Cardiac septum (tissue), 1 donor: ENCODE results near the gene FCGR2B. TPM values are rescaled to one million over a fixed set of nuclear protein-coding genes. Genes with fewer than 3 reads are reported as not detected.
"Not testable (repeated sequence)": the region's sequence is repeated elsewhere in the genome, so short reads cannot be mapped to it uniquely, and the experiment has no call there.

Experiments used
- DNase-seq: peaks from one replicate; pipeline ENCODE4 v3.0.0-alpha.2; 2020; ENCODE audit warnings: low spot score
- intact Hi-C: fragments of 100-400 bp; cut with DNase I; formaldehyde crosslinking; loops from one replicate; pipeline ENCODE4 v1.14.0; 2022
- total RNA-seq: library from RNA; stranded (reverse); fragmentation: NEBNext Ultra II Directional; extraction: Animal tissue kit (Norgen Biotek cat#: 25700); gene quantifications from one replicate; pipeline ENCODE4 v1.2.1, GENCODE V29; 2021
- donor health status: DM: no; HTN: no; CAD: no.

Gene FCGR2B
- total RNA-seq, 1 donor from 2014 or later: 5.6 TPM

DNA sequence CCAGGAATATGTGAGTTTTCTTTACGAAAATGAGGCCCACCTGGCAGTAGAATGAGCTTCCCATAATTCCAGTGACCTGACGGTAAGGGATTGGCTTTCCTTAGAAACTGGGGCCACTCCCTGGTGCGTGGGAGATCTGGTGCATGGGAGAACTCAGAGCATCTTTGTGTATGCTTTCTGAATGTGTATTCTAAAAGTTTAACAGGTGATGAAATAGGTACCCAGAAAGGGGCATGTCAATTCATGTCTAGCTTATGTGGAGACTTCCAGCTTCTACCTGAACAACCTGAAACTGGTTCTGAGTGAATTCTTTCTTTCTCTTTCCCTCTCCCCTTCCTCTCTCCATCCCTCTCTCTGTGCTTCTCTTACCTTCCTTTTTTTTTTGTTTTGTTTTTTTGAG lies 28.9 kb downstream of the FCGR2B start:
- intact Hi-C loops: no loop called here
- no peak for DNase-seq

DNA sequence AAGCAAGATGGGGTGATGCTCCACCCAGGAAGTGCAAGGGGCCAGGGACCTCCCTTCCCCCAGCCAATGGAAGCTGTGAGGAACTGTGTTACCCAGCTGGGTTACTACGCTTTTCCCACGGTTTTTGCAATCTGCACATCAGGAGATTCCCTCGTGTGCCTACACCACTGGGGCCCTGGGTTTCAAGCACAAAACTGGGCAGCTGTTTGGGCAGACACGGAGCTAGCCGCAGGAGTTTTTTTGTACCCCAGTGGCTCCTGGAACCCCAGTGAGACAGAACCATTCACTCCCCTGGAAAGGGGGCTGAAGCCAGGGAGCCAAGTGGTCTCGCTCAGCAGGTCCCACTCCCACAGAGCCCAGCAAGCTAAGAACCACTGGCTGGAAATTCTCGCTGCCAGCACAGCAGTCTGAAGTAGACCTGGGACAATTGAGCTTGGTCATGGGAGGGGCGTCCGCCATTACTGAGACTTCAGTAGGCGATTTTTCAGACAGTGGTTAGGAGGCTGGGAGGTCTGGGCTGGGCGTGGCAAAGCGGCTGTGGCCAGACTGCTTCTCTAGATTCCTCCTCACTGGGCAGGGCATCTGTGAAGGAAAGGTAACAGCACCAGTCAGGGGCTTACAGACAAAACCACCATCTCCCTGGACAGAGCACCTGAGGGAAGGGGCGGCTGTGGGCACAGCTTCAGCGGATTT lies 30.2 kb downstream of the FCGR2B start:
- intact Hi-C loops, DNase-seq: not testable (repeated sequence)

DNA sequence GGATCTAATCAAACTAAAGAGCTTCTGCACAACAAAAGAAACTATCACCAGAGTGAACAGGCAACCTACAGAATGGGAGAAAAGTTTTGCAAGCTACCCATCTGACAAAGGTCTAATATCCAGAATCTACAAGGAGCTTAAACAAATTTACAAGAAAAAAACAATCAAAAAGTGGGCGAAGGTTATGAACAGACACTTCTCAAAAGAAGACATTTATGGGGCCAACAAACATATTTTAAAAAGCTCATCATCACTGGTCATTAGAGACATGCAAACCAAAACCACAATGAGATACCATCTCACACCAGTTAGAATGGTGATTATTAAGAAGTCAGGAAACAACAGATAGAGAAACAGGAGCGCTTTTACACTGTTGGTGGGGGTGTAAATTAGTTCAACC lies 35.4 kb downstream of the FCGR2B start:
- intact Hi-C loops, DNase-seq: not testable (repeated sequence)

DNA sequence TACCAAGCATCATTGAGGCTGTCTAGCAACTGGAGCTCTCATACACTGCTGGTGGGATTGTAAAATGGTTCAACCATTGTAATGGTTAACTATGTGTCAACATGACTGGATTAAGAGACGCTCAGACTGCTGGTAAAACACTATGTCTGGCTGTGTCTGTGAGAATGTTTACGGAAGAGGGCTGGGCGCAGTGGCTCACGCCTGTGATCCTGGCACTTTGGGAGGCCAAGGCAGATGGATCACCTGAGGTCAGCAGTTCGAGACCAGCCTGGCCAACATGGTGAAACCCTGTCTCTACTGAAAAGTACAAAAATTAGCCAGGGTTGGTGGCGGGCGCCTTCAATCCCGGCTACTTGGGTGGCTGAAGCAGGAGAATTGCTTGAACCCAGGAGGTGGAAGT lies 39.3 kb downstream of the FCGR2B start:
- intact Hi-C loops: no loop called here
- no peak for DNase-seq

DNA sequence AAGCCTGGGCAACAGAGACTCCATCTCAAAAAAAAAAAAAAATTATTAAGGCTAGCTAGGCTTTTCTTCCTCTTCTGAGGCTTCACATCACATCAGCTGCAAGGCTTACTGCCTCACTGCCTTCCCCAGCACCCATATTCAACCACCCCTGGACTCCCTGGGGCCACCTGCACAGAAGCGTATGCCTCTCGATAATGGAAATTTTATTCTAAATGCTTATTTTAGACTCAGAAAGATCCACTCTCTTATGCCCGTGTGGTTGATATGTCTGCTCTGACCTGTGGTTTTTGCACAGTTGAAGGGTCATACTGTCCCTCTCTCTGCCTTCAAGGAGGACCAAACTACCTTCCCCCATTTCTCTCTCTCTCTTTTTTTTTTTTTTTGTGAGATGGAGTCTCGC lies 42.6 kb downstream of the FCGR2B start:
- intact Hi-C loops: no loop called here
- no peak for DNase-seq

DNA sequence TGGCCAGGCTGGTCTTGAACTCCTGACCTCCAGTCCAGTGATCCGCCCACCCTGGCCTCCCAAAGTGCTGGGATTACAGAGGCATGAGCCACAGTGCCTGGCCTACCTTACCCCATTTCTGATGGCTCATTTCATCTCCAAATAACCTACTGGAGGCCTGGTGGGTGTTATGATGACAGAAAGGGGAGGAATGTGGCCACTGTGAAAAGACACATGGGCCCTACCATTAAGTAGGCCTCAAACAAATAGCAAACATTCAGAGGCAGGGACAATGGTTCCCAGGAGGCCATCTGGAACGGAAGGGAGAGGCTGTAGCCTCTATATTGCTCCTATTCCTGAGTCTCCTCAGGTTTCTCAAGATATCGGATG lies 43.2 kb downstream of the FCGR2B start:
- no peak for DNase-seq
- intact Hi-C loops: no loop called here

DNA sequence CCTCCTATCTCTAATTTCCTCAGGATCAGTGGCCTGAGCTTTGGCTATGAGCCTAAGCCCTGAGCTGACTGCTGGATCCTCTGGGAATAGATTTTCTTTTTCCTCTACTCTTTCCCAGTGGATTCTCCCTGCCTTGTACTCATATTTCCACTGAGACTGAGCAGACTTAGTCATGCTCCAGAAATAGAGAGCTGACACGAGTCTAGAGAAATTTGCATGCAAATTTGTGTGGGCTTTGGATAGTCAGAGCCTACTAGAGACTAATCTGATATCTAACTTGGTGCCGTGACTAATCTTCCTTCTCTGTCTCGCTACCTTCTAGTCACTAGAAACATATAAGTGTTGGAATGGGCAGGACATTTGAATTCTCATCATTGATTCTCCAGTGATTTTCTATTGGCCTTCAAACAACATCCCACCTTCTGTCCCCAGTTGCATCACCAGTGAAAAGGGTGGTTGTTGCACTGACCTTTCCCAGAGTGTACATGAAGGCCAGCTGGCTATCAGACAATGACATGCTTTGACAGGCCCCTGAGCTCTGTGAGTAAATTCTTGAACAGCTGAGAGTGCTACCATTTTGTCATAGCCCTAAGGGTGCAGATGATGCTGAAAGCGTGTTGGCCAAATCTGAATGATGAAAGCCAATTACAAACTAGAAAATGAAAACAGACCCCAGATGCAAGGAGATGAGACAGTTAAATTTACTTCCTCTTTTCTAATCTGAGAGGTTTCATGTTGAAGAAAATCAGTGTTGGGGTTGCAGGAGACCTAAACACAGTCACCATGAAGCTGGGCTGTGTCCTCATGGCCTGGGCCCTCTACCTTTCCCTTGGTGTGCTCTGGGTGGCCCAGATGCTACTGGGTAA lies 43.8 kb downstream of the FCGR2B start, which contains the start of gene FCRLA:
Gene FCRLA (plus strand): TSS at position 748 of the 866 bp plus-strand sequence. CDS start 36 bp downstream, at position 784.
- intact Hi-C loops: no loop called here
- DNase-seq: no peak

DNA sequence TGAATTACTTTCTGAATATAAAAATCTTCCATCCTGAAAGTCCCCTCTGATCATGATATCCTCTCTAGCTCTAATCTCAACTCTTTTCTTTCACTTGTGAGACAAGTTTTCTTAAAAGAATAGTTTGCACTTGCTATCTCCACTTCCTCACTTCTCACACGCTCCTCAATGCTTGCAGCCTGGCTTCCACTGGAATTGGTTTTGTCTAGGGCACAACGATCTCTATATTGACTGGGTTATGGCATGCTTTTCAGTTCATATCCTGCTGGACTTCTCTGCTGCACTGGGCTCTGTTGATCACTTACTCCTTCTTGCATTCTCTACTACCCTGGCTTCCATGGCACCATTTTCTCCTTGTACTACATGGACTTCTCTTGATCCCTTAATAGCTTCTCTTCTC lies 44.6 kb downstream of the FCGR2B start:
- intact Hi-C loops: no loop called here
- DNase-seq: no peak

DNA sequence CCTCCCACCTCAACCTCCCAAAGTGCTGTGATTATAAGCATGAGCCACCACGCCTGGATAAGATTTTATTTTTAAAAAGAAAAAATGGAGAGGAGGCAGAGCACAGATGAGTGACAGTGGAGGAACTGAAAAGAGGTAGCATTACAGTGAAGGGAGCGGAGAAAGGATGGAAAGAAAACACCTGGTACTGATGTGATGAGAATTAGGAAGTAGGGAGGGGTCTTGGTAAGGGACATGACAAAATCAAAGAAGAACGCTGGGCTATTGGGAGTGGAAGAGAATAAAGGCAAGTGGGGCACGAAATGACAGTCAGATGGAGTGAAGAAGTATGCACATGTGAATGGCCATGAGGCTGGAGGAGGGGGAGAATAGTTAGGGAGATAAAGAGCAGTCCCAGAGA lies 46.4 kb downstream of the FCGR2B start:
- DNase-seq: no peak
- intact Hi-C loops: no loop called here

DNA sequence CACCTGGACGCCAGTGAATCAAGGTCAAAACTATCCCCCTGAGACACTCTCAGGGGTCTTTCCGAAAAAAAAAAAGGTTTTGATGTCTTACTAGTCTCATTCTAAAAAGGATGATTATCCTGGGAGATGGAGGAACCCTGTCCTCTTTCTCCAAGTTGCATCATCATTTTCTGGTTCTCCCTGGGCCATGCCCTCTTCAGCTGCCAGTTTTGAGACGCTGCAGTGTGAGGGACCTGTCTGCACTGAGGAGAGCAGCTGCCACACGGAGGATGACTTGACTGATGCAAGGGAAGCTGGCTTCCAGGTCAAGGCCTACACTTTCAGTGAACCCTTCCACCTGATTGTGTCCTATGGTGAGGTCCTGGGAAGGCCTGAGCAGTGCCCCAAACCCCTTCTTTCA lies 47.6 kb downstream of the FCGR2B start:
- DNase-seq: no peak
- intact Hi-C loops: no loop called here

DNA sequence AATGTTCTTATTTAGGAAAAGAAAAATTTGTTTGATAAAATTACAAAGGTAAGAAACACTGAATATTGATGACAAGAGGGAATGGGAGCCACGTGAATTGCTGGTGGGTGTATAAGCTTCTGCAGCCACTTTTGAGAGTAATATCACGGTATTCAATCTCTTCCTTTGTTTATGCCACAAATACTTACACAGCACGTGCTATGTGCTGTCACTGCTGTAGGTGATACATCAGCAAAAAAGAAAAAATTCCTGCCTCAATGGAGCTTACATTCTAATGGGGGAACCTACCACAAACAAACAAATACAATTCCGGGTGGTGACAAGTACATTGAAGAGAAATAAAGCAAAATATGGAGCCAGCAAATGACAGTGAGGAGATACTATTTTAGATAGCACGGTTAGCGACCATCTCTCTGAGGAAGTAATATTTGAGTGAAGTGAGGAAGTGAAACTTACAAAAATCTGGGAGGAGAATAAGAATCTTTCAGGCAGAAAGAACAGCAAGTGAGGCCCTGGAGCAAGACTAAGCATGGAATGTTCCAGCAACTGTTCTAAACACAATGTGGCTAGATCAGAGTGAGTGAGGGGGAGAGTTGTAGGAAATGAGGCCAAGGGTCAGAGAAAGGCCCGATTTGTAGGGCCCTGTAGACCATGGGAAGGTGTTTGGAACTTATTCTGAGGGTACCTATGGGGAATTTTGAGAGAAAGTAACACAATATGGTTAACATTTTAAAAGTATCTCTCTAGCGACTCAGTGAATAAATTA lies 55.8 kb downstream of the FCGR2B start:
- intact Hi-C loops: no loop called here
- no peak for DNase-seq

DNA sequence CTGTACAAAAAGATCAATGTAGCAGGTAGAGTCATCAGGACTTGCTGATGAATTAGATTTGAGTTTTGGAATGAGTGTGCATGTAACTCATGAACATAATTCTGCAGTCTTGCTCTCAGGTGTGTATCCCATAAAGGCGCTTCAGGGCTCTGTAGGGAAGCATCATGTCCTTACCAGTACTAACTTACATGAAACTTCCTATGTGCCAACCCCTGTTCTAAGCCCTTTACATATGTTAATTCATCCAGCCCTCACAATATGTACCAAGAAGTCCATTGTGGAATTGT lies 56.3 kb downstream of the FCGR2B start:
- intact Hi-C loops: no loop called here
- DNase-seq: no peak

DNA sequence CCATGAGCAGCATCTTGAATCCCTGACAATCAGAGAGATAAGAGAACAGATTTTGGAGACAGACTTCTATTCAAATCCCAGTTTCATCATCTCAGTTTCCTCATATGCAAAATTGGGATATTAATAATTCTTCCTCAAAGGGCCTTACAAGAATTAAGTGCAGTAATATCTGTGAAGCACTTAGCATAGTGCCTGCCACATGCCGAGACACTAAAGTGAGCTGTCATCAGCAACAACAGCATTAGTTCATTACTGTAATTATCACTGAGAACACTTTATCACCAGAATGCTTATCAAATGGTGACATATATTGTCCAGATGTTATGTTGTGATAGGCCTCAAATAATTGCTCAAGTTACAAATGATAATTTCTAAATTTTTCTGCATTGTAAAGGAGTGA lies 57.5 kb downstream of the FCGR2B start:
- DNase-seq: no peak
- intact Hi-C loops: no loop called here

DNA sequence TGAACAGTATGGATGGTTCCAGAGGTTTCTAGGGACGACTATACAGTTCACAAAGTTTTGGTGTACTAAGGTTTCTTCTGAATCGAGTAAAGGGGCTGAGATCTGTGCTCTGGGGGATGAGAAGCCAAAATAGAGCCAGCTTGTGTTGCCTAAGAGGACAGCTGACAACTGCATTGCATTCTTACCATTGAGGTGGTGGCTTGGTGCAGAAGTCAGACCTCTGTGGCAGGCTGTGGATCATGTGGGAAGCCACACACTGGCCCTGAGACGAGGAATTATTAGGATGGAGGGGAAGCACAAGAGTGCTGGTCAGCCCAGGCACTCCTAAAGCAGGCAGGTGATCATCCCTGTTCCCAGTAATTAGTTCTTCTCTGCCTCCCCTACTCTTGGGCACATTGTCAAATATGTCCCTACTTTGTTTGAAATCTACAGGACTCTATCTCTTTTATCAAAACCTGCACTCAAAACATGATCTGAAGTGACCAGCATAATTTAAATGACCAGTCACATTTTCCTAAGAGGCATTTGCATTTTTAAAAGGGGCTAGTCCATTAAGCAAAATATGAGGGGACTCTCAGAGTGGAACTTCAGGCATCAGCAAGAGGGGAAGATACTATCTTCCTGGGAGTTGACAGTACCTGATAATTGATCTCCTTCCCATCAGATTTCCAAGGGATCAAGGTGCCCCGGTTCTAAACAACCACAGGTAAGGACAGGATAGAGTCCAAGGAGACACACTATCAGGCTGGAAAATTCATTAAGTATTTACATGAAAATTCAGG lies 58.2 kb downstream of the FCGR2B start, which contains the start of gene FCRLB:
Gene FCRLB (plus strand): TSS at position 589 of the 782 bp plus-strand sequence. CDS start 1,129 bp downstream, outside the sequence.
- intact Hi-C loops: no loop called here
- no peak for DNase-seq

DNA sequence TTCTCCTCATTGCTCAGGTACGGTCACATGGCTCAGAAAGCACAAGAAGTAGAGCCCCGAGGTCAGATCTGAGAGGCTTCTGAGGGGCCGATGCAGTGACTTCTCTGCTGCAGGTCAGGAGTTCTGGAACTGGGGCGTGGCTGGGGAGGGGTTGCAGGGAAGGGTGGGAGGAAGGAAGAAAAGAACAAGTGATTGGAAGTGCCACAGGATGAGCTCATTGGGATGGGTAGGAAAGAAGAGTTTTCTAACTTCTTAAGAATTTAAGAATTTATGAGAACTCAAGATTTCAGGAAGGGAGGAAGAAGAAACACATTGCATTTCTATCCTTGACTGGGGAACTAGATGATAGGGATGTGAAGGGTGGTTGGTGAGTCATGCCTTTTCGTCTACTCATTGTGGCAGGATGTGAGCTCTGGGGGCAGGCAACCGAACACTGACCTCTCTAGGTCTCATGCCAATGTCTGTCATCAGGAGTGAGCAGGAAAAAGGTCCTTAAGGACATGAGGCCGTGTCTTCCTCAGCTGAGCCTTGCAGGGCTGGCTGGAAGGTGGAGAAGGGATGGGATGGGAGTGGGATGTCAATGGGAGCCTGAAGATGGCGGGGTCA lies 58.9 kb downstream of the FCGR2B start:
- intact Hi-C loops: no loop called here
- no peak for DNase-seq

DNA sequence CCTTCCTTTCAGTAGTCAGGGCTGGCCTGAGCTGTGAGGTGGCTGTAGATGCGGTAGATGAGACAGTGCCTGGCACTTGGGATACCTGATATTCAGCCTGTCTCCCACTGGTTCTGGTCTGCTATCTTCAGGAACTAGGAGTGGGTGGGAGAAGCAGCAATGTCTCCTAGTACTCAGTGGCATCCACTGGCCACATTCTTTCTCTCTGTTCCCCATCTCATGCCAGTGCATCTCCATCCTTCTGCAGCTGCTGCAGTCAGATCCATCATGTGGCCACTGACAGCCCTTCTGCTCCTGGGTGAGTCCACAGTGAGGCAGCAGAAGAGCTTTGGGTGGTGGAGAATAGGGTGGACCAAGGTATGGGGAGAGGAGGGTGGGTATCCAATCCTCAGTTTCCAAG lies 59.5 kb downstream of the FCGR2B start:
- intact Hi-C loops: no loop called here

DNA sequence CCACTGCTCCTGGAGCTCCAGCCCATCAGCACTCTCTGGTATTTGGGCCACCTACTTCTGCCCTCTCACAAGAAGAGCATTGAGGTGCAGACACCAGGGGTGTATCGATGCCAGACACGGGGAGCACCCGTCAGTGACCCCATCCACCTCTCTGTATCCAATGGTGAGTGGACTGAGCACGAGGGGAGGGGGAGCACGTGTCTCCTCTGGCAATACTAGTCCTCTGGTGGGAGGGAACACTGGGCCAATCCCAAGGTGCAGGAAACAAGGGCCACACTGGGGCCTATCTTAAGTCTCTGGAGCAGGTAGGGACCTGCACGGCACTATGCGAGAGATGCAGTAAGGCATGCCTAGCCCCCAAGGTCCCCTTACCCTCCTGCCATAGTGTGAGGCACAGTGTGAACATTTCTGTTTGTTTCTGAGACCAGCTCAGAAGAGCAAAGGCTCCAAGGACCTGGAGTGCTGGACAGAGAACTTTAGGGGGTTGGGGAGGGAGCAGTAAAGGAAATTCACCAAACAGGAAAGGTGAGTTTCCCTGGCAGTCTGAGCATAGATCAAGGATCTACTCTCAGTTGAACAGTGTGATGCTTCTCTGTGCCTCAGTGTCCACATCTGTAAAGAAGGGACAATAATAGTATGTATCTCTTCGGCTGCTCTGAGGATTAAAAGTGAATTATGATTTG lies 60.7 kb downstream of the FCGR2B start:
- intact Hi-C loops: no loop called here
- DNase-seq: no peak

More for the DNA sequence above, 59.5 kb downstream of the FCGR2B start:
- DNase-seq: no peak

DNA sequence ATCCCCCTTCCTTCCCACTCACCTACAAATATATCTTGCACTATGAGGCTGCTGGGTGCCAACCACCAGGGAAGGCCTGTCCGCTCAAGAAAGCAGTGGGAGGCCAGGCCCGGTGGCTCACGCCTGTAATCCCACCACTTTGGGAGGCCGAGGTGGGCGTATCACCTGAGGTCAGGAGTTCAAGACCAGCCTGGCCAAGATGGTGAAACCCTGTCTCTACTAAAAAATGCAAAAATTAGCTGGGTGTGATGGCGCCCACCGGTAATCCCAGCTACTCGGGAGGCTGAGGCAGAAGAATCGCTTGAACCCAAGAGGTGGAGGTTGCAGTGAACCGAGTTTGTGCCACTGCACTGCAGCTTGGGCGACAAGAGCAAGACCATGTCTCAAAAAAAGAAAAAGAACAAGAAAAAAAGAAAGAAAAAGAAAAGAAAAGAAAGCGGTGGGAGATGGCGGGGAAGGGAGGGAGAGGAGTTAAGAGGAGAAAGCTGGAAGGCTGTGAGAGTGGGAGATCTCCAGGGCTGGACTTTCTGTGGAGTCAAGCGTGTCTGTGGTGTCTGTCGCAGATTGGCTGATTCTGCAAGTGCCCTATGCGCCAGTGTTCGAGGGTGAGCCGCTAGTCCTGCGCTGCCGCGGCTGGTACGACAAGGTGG lies 62.4 kb downstream of the FCGR2B start:
- not testable (repeated sequence) for DNase-seq
- intact Hi-C loops: loop anchor here (5.0 kb wide), 1 partner anchor 528 kb away; the partner anchor contains the start of gene ADAMTS4
